ENCODE results near the gene MCRIP2. TPM values are rescaled to one million over a fixed set of nuclear protein-coding genes. Genes with fewer than 3 reads are reported as not detected.

MCRIP2 gene
- total RNA-seq, 2 donors from 2014 or later, result 12.2 to 42.2 TPM

- no peak for ATAC-seq (ENCODE audit: insufficient number of reproducible peaks, low FRiP score, low read depth)
- no peak overlapping the region for H3K4me3 ChIP-seq
- peaks cover 17% of the 10 kb centered on the region for H3K36me3 ChIP-seq
- no peak overlapping the region for H3K27ac ChIP-seq
- peaks cover 16 to 32% of the 10 kb centered on the region in 2 donors for H3K4me1 ChIP-seq (ENCODE audit: control insufficient read depth in 1 of 2, low read depth in 2 of 2)
- no peaks in the 10 kb centered on the region for H3K27me3 ChIP-seq (replicated peaks; ENCODE audit: insufficient read depth)
- H3K9me3 ChIP-seq, result no peaks in the 10 kb centered on the region
- no peak for TF ChIP-seq CTCF (IDR thresholded peaks at IDR 0.05)
- DNase-seq (ENCODE audit: low spot score), result no peak
Observed at GRCh38 chr16:676565-676902, 34.9 kb downstream of the MCRIP2 start.

DNA sequence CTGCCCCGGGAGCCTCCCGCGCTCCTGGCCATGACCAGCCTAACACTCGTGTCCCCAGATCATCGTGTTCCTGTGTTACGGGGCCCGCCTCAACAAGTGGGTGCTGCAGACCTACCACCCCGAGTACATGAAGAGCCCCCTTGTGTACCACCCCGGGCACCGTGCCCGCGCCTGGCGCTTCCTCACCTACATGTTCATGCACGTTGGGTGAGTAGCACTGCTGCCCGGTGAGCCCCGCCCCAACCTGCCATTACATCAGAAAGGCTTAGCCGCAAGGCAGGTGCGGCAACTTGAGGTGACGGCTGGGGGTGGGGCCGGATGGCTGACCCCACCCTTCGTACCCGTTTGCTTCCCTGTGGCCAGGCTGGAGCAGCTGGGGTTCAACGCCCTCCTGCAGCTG is 35.3 kb downstream of the MCRIP2 start:
- H3K9me3 ChIP-seq, result no peaks in the 10 kb centered on the region
- H3K27me3 ChIP-seq (replicated peaks; ENCODE audit: insufficient read depth), result no peaks in the 10 kb centered on the region
- DNase-seq (ENCODE audit: low spot score), result no peak
- peaks cover 20 to 35% of the 10 kb centered on the region in 2 donors for H3K4me1 ChIP-seq (ENCODE audit: control insufficient read depth in 1 of 2, low read depth in 2 of 2)
- ATAC-seq (ENCODE audit: insufficient number of reproducible peaks, low FRiP score, low read depth), result no peak
- peaks cover 18% of the 10 kb centered on the region for H3K36me3 ChIP-seq
- H3K4me3 ChIP-seq, result no peak overlapping the region
- no peak for TF ChIP-seq CTCF (IDR thresholded peaks at IDR 0.05)
- no peak overlapping the region for H3K27ac ChIP-seq

- no peak for TF ChIP-seq CTCF (IDR thresholded peaks at IDR 0.05)
- H3K27ac ChIP-seq, result no peak overlapping the region
- no peak for DNase-seq (ENCODE audit: low spot score)
- no peak overlapping the region for H3K4me3 ChIP-seq
- ATAC-seq (ENCODE audit: insufficient number of reproducible peaks, low FRiP score, low read depth), result no peak
- H3K4me1 ChIP-seq (ENCODE audit: control insufficient read depth in 1 of 2, low read depth in 2 of 2), result peaks cover 22 to 42% of the 10 kb centered on the region in 2 donors
- peaks cover 18% of the 10 kb centered on the region for H3K36me3 ChIP-seq
- H3K9me3 ChIP-seq, result no peaks in the 10 kb centered on the region
- H3K27me3 ChIP-seq (replicated peaks; ENCODE audit: insufficient read depth), result no peaks in the 10 kb centered on the region
Observed at GRCh38 chr16:677316-678190, 35.9 kb downstream of the MCRIP2 start.

- no peak for ATAC-seq (ENCODE audit: insufficient number of reproducible peaks, low FRiP score, low read depth)
- no peak overlapping the region for H3K27ac ChIP-seq
- DNase-seq (ENCODE audit: low spot score), result no peak
- H3K4me3 ChIP-seq, result no peak overlapping the region
- H3K36me3 ChIP-seq, result peaks cover 19% of the 10 kb centered on the region
- H3K4me1 ChIP-seq (ENCODE audit: control insufficient read depth in 1 of 2, low read depth in 2 of 2), result peaks cover 24 to 50% of the 10 kb centered on the region in 2 donors
- H3K27me3 ChIP-seq (replicated peaks; ENCODE audit: insufficient read depth), result no peaks in the 10 kb centered on the region
- TF ChIP-seq CTCF (IDR thresholded peaks at IDR 0.05), result no peak
- no peaks in the 10 kb centered on the region for H3K9me3 ChIP-seq
Observed at GRCh38 chr16:678209-678857, 36.7 kb downstream of the MCRIP2 start.

All from thoracic aorta (tissue), 2 donors.